BLaER1 treated with 17β-estradiol and CSF1 and Interleukin-3, amounts not matched to agents 10 nM and 100 nM (cell line): ENCODE measurements around the gene NPEPL1.

Experiments
- H3K27ac ChIP-seq, 11 experiments: shearing (Covaris generic); formaldehyde crosslinking; 2 replicates each; pipeline ENCODE4 v1.8.1; 2022
- H3K27me3 ChIP-seq, 11 experiments: shearing (Covaris generic); formaldehyde crosslinking; 2 replicates each; pipeline ENCODE4 v1.8.1; 2022
- H3K36me3 ChIP-seq, 11 experiments: shearing (Covaris generic); formaldehyde crosslinking; 2 replicates each; pipeline ENCODE4 v1.8.1; 2022
- H3K4me1 ChIP-seq, 10 experiments: shearing (Covaris generic); formaldehyde crosslinking; 2 replicates each; pipeline ENCODE4 v1.8.1; 2022
- H3K4me2 ChIP-seq, 11 experiments: shearing (Covaris generic); formaldehyde crosslinking; 2 replicates each; pipeline ENCODE4 v1.8.1; 2022
- H3K4me3 ChIP-seq, 10 experiments: shearing (Covaris generic); formaldehyde crosslinking; 2 replicates each; pipeline ENCODE4 v1.8.1; 2022
- H3K9ac ChIP-seq, 11 experiments: shearing (Covaris generic); formaldehyde crosslinking; 2 replicates each; pipeline ENCODE4 v1.8.1; 2022
- H3K9me3 ChIP-seq, 11 experiments: shearing (Covaris generic); formaldehyde crosslinking; replicated peaks in 1 of 11; 2 replicates each; pipeline ENCODE4 v1.8.1; 2022
- H4K20me1 ChIP-seq, 11 experiments: shearing (Covaris generic); formaldehyde crosslinking; 2 replicates each; pipeline ENCODE4 v1.8.1; 2022
- Cebpa-rat ChIP-seq, 11 experiments: shearing (Covaris generic); IDR thresholded peaks; 2 replicates each; pipeline ENCODE4 v1.8.1; 2022

NPEPL1 gene

GRCh38 chr20:58702859-58703648 is 10.5 kb downstream of the NPEPL1 start:
- peaks cover 12 to 37% (median 19%) of the 10 kb centered on the region in 10 experiments; a peak in 18 of 20 replicates for H3K4me1 ChIP-seq
- TF ChIP-seq Cebpa-rat (IDR thresholded peaks at IDR 0.05): no peak
- H3K27me3 ChIP-seq: no peaks in the 10 kb centered on the region
- no peaks in the 10 kb centered on the region for H3K9me3 ChIP-seq
- no peak overlapping the region for H3K9ac ChIP-seq
- H4K20me1 ChIP-seq: peaks cover 0 to 46% (median 4%) of the 10 kb centered on the region in 11 experiments; a peak in 7 of 22 replicates
- H3K4me2 ChIP-seq: peak overlapping the region in 9 of 11 experiments; percentile 31 to 88 (median 69); a peak in 16 of 22 replicates
- H3K27ac ChIP-seq: no peak overlapping the region
- H3K36me3 ChIP-seq: peaks cover 14 to 74% (median 44%) of the 10 kb centered on the region in 11 experiments; a peak in 19 of 22 replicates
- no peak overlapping the region for H3K4me3 ChIP-seq

GRCh38 chr20:58703765-58704371 is 11.3 kb downstream of the NPEPL1 start:
- Histone ChIP-seq H3K4me1 (peaks cover 12 to 30% (median 19%) of the 10 kb centered on the region in 10 experiments; a peak in 18 of 20 replicates), H3K27me3 (no peaks in the 10 kb centered on the region), H3K9ac (no peak overlapping the region; a peak in 1 of 22 replicates), H3K4me2 (peak overlapping the region in 9 of 11 experiments; percentile 31 to 88 (median 69); a peak in 17 of 22 replicates), H4K20me1 (peaks cover 0 to 46% (median 6%) of the 10 kb centered on the region in 11 experiments; a peak in 7 of 22 replicates), H3K9me3 (no peaks in the 10 kb centered on the region), H3K4me3 (no peak overlapping the region), H3K36me3 (peaks cover 11 to 67% (median 43%) of the 10 kb centered on the region in 11 experiments; a peak in 19 of 22 replicates), H3K27ac (no peak overlapping the region)
- no peak for TF ChIP-seq Cebpa-rat (IDR thresholded peaks at IDR 0.05)

GRCh38 chr20:58705208-58705926 is 12.8 kb downstream of the NPEPL1 start:
- Histone ChIP-seq H3K36me3 (peaks cover 0 to 52% (median 28%) of the 10 kb centered on the region in 11 experiments; a peak in 16 of 22 replicates), H3K27ac (no peak overlapping the region), H3K4me1 (peaks cover 4 to 26% (median 15%) of the 10 kb centered on the region in 10 experiments; a peak in 18 of 20 replicates)

GRCh38 chr20:58706150-58706892 is 13.7 kb downstream of the NPEPL1 start:
- no peak overlapping the region for H3K4me3 ChIP-seq
- no peak overlapping the region for H3K27ac ChIP-seq
- TF ChIP-seq Cebpa-rat (IDR thresholded peaks at IDR 0.05): no peak
- H3K9ac ChIP-seq: no peak overlapping the region
- peaks cover 0 to 37% (median 6%) of the 10 kb centered on the region in 11 experiments; a peak in 7 of 22 replicates for H4K20me1 ChIP-seq
- peaks cover 0 to 52% (median 26%) of the 10 kb centered on the region in 11 experiments; a peak in 16 of 22 replicates for H3K36me3 ChIP-seq
- peaks cover 0 to 26% (median 13%) of the 10 kb centered on the region in 10 experiments; a peak in 16 of 20 replicates for H3K4me1 ChIP-seq
- no peak overlapping the region for H3K4me2 ChIP-seq
- no peaks in the 10 kb centered on the region for H3K9me3 ChIP-seq
- H3K27me3 ChIP-seq: no peaks in the 10 kb centered on the region

More at GRCh38 chr20:58705208-58705926, 12.8 kb downstream of the NPEPL1 start:
- Histone ChIP-seq H3K9ac (no peak overlapping the region), H3K4me2 (no peak overlapping the region), H3K4me3 (no peak overlapping the region), H3K27me3 (no peaks in the 10 kb centered on the region), H3K9me3 (no peaks in the 10 kb centered on the region), H4K20me1 (peaks cover 0 to 36% (median 6%) of the 10 kb centered on the region in 11 experiments; a peak in 7 of 22 replicates)
- no peak for TF ChIP-seq Cebpa-rat (IDR thresholded peaks at IDR 0.05)

GRCh38 chr20:58706975-58707681 is 14.5 kb downstream of the NPEPL1 start:
- Histone ChIP-seq H3K36me3 (peaks cover 0 to 45% (median 18%) of the 10 kb centered on the region in 11 experiments; a peak in 16 of 22 replicates), H3K4me1 (peaks cover 0 to 30% (median 18%) of the 10 kb centered on the region in 10 experiments; a peak in 16 of 20 replicates), H3K4me3 (no peak overlapping the region), H3K27ac (no peak overlapping the region), H3K9me3 (no peaks in the 10 kb centered on the region), H3K27me3 (no peaks in the 10 kb centered on the region), H3K9ac (no peak overlapping the region), H3K4me2 (no peak overlapping the region), H4K20me1 (peaks cover 0 to 37% (median 6%) of the 10 kb centered on the region in 11 experiments; a peak in 7 of 22 replicates)
- TF ChIP-seq Cebpa-rat (IDR thresholded peaks at IDR 0.05): no peak

GRCh38 chr20:58707770-58708169 is 15.2 kb downstream of the NPEPL1 start:
- no peaks in the 10 kb centered on the region for H3K9me3 ChIP-seq
- H4K20me1 ChIP-seq: peaks cover 0 to 35% (median 6%) of the 10 kb centered on the region in 11 experiments; a peak in 7 of 22 replicates
- no peaks in the 10 kb centered on the region for H3K27me3 ChIP-seq
- no peak overlapping the region for H3K9ac ChIP-seq
- no peak overlapping the region for H3K27ac ChIP-seq
- H3K4me3 ChIP-seq: no peak overlapping the region
- H3K36me3 ChIP-seq: peaks cover 0 to 38% (median 15%) of the 10 kb centered on the region in 11 experiments; a peak in 15 of 22 replicates
- no peak overlapping the region for H3K4me2 ChIP-seq
- peaks cover 0 to 32% (median 24%) of the 10 kb centered on the region in 10 experiments; a peak in 16 of 20 replicates for H3K4me1 ChIP-seq
- no peak for TF ChIP-seq Cebpa-rat (IDR thresholded peaks at IDR 0.05)

GRCh38 chr20:58708246-58708931 is 15.8 kb downstream of the NPEPL1 start:
- Histone ChIP-seq H4K20me1 (peaks cover 0 to 41% (median 6%) of the 10 kb centered on the region in 11 experiments; a peak in 7 of 22 replicates), H3K4me1 (peaks cover 0 to 30% (median 23%) of the 10 kb centered on the region in 10 experiments; a peak in 16 of 20 replicates), H3K27me3 (no peaks in the 10 kb centered on the region), H3K36me3 (peaks cover 0 to 32% (median 9%) of the 10 kb centered on the region in 11 experiments; a peak in 13 of 22 replicates), H3K4me2 (no peak overlapping the region), H3K9ac (no peak overlapping the region), H3K9me3 (no peaks in the 10 kb centered on the region), H3K4me3 (no peak overlapping the region), H3K27ac (no peak overlapping the region)
- TF ChIP-seq Cebpa-rat (IDR thresholded peaks at IDR 0.05): no peak
